GM21447 (cell line): ENCODE data around the gene POR.

Experiments
- ATAC-seq: cut with Tn5 transposase; IDR thresholded peaks from one replicate; pipeline ENCODE4 v1.9.1; 2021; ENCODE audit not compliant: unreplicated experiment

POR gene

GRCh38 chr7:75915416-75916156, 631 bp downstream of the POR start:
- no peak for ATAC-seq

DNA sequence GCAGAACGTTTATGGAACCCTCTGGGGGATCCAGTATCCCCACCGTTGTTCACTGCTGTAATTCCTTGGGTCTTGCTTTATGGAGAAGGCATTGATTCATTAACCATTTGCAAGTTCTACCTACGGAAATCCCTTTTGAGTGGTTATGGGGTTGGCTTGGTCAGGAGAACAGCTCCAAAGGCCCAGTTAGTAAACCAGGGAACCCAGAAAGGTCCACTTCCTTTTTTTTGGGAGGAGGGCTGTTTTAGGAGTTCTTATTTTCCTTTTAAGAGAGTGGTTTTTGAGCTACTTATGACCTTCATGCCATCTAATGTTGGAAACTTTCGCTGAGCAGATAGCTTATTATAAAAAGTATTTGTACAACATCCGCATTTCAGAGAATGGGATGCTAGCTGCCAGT, 1.3 kb downstream of the POR start:
- no peak for ATAC-seq

DNA sequence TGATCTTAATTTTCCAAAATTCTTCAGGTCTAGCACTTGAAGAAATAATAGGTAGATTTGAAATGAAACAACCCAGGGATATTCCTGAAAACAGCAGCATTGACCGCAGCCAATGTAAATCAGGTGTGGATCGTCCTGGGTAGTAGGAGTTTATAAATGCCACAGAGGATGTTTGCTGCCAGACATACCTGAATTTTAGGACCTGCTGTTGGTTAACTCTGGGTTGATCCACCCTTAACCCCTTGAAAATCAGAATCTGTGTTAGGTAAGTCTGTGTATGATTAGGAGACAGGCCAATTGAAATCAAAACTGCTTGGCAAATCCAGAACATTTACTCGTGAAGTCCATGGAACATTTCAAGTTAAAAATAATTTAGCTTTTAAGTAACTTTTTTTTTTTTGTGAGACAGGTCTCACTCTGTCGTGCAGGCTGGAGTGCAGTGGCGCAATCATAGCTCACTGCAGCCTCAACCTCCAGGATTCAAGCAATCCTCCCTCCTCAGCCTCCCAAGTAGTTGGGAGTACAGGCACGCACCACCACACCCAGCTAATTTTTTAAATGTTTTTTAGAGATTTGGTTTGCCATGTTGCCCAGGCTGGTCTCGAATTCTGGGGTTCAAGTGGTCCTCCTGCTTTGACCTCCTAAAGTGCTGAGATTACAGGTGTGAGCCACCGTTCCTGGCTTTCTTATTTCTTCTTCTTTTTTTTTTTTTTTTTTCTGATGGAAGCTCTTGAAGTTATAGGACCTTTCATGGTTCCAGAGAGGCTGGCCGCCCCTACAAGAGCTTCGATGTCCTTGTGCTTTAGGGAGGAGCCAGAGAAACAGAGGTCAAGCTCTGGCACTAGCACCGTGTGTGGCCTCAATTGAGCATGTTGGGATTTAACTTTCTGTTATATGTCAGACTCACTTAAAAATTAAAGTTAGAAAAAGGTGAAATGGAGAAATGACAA, 2.0 kb downstream of the POR start:
- no peak for ATAC-seq

DNA sequence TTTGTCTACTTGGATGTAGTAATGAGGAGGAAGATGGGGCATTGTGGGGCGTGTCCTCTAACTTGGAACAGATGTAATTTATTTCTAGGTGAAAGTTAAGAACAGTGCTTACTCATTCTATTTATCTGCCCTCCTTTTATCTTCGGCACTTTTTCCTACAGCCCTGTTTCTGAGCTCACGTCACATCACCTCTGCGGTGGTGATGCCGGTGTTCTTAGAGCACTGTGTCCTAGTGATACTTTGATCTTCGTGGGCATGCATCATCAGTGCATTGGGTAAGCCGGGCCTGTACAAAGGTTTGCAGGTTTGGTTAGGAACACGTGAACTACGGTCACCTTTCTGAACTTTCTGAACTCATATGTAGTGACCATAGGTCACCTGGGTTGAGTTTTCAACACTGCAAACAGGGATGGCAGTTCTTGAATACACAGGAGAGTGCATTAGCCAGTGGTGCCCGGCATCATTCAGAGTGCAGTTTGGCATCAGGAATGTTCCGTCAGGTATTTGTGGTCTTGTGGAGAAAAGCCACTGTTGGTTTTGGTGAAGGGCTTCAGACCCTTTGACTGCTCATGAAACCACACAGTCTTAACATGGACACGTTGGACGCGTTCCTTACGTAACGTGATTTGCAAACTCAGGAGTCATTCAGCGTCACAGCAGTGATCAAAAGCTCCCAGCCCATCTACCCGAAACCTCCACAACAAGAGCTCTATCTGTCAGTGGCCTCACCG, 5.6 kb downstream of the POR start:
- no peak for ATAC-seq

- no peak for ATAC-seq
These were observed 6.5 kb downstream of the POR start for GRCh38 chr7:75921479-75921878.

- no peak for ATAC-seq
These were observed 8.1 kb downstream of the POR start for GRCh38 chr7:75922966-75923603.

DNA sequence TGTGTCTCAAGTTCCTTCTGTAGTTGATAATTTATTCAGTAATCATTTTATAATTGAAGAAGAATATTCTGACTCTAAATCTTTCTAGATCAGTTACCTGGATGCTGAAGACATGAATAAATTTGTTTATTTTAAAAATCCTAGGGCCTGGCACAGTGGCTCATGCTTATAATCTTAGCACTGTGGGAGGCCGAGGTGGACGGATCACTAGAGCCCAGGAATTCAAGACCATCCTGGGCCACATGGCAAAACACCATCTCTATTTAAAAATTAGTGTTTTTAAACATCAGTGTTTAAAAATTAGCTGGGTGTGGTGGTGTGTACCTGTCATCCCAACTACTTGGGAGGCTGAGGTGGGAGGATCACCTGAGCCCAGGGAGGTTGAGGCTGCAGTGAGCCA, 9.3 kb downstream of the POR start:
- ATAC-seq: no peak

DNA sequence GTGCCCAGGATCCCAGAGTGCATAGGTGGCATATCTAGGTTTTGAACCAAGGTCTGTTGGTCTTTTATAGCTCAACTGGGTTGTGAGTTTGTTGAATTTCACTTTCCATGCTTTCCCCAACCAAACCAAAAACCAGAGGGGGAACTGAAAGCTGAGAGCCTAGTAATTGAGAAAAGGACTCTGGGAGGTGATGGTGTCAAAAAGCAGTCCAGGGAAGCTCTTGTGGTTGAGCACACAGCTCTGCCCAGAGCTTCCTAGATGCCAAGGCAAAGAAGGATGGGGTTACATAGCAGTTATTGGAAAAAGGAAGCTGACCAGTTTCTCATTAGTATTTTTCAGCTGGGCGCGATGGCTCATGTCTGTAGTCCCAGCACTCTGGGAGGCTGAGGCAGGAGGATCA, 9.9 kb downstream of the POR start:
- no peak for ATAC-seq

DNA sequence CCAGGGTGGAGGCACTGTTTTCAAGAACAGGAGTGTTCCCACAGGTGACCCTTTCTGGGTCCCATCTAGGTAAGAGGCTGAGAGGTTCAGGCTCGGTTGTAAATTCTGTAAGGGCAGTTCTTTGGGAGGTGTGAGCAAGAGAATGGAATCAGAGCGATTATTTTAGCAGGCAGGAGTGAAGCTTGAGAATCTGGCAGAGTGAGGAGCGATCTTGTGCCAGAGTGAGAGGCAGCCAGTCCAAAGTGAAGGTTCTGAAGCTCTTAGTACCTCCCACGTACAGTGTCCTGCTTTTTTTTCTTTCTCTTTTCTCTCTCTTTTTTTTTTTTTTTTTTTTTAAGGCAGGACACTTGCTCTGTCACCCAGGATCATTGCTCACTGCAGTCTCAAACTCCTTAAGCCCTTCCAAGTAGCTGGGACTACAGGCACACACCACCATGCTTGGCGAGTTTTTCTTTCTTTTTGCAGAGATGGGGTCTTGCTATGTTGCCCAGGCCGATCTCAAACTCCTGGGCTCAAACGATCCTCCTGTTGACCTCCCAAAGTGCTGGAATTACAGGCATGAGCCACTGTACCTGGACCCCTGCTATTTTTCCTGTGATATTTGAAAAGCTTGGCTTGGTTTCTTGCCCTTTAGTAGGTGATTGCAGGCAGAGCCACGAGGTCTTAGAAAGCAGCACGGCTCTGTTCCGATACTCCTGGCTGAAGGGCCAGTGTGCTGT, 10.9 kb downstream of the POR start:
- ATAC-seq: no peak

DNA sequence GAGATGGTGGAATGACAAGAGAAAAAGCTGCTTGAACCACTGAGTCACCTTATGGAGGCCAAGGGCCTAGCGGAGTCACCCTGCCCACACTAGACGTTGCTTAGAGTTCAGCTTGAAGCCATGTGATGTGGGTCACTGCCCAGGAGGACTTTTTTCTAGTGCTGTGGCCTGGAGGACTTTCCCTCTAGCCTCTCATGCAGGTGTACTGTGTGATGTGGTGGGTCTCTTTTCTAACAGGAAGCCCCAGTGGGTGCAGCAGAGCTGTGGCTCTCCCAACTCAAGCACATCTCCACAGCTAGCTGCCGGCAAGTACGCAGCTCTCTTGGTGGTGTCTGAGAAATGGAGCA, 13.6 kb downstream of the POR start:
- no peak for ATAC-seq

GRCh38 chr7:75931680-75932079, 16.7 kb downstream of the POR start:
- ATAC-seq: no peak

DNA sequence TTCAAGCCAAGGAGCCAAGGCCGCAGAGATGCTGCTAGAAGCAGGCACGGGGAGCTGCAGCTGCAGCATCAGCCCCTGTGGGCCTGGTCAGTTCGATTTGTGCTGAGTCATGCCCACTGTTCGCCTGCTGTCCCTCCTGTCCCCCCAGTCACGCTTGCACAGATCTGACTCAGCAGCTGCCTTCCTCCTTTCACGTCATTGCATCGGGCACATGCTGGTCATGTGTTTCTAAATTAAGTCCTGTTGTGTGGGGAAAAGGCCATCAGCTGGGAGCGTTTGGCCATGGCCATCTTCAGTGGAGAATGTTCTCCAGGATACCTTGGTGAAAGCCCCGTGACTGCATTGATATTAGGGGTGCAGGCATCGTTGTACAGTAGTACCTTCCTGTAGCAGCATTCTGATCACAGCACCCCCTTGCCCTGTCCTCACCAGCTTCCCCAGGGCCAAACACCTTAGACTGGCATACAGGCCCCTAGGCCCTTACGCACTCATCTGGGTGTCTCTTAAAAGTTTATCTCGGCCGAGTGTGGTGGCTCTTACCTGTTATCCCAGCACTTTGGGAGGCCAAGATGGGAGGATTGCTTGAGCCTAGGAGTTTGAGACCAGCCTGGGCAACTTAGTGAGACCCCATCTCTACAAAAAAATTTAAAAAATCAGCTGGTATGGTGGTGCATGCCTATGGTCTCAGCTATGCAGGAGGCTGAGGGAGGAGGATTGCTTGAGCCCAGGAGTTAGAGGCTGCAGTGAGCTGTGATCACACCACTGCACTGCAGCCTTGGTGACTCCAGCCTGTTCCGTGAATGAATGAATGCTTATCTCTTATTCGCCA, 23.2 kb downstream of the POR start:
- ATAC-seq: no peak

GRCh38 chr7:75938921-75939320, 24.0 kb downstream of the POR start:
- ATAC-seq: no peak

- ATAC-seq: no peak
These were observed 28.9 kb downstream of the POR start for GRCh38 chr7:75943864-75944263.

- ATAC-seq: no peak
These were observed 29.6 kb downstream of the POR start for GRCh38 chr7:75944507-75944906.

DNA sequence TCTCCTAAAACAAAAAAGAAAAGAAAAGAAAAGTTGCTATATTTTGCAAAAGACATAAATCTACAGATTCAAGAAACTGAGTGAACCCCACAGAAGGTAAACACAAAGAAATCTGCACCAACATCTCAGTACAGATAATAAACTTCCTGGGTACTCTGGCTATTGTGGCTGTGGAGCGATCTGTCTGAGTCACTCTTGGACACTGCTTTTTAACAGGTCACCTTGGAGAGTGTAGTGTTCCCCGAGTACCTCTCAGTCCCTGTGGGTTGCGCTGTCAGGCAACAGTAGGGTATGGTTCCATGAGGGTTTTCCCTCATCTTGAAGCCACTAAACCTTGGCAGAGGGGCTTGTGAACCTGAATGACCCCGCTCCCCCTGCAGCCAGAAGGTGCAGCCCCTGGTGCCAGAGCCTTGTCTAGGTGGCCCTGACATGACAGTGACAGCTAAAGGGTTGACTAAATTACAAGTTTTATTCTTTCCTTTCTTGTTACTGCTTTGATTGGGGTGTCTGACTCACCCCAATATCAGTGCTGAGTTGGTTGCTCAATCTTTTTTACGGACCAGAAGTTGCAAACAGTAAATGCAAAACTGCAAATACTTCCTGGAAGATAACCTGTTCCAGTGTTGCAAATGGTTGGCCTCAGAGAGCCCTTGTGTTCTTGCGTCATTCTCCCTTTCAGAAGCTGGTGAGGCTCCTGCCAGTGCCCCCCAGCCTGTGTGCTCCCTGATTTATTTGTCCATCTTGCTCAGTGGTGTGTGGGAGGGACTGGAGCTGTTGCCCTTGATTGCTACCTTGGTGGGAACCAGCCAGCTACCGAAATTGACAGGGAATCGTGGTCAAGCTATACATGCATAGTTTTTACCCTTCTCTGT, 30.6 kb downstream of the POR start:
- ATAC-seq: no peak

DNA sequence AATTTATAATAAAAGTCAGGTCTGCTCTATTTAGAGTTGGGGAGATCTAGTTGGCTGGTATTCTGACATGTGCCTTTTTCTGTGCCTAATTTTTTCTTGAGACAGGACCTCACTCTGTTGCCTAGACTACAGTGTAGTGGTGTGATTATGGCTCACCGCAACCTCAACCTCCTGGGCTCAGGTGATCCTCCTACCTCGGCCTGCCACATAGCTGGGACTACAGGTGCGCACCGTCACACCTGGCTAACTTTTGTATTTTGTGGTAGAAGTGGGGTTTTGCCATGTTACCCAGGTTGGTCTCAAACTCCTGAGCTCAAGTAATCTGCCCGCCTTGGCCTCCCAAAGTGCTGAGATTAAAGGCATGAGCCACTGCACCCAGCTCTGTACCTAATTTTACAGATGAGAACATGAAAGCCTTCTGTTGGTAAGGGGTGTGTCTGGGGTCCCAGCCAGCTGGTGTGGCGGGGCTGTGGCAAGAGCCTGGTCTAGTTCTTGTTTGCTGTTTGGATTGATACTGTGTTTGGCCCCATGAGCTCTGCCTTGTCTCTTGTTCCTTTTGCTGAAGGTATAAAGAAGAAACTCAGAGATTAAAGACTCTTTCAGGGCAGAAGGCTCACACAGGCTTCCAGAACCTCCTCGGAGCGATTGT, 31.4 kb downstream of the POR start:
- no peak for ATAC-seq

DNA sequence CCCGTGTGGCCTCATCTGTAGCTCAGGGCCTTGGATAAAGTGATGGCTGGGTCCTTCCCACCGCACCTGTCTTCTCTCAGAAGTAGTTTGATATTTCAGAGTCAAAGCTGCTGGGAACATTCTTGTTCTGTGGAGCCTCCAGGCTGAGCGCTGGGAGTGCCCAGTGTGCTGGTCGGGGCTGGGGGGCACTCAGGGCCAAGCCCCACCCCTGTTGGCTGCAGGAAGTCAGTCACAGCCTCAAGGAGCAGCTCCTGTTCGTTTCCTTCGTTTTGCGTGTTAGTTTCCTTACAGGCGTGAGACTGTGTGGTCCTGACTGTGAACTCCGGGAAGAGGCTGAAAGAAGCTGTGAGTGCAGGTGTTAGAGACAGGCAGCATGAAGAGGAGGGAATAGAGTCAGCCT, 33.2 kb downstream of the POR start:
- ATAC-seq: no peak
